ENCODE measurements around the gene NINJ2. TPM values are rescaled to one million over a fixed set of nuclear protein-coding genes. Genes with fewer than 3 reads are reported as not detected.

NINJ2 gene
- total RNA-seq, 2 experiments from 2014 or later, result 5.1 to 7.5 TPM

DNA sequence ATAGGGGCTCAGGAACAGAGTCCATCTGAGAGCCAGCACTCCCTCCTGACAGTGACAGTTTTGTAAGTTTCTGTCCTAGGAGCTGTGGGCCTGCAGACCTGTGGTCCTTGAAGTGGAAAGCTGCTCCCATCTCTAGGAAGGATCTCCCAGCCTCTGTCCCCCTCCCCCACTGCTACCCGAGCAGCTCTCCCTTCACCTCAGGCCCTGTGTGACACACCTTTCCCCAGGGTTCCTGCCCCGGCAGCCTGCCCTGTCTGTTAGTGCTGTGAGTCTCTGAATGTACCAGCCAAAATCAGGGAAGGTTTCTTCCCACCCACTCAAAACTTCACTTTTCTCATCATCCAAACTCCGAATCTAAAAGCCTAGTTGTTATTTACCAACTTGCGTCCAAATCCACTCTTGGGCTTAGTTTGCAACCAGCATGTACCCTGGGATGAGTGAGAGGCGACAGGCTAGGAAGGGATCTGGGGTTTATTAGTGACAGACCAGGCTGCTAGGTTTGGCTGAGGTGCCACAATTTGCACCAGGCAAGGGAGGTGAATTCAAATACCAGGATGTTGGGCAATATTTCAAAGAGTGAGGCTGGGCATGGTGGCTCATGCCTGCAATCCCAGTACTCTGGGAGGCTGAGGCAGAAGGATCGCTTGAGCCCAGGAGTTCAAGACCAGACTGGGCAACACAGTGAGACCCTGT, 39.9 kb downstream of the NINJ2 start:
- ChIA-PET CTCF (interaction anchor here (0.9 to 1.0 kb wide), 2 partner anchors 47 to 326 kb away, joined by 3 to 5 read pairs; partner anchors contain the start of gene RAD52), POLR2A (interaction anchor here (2.0 kb wide), 1 partner anchor 9 kb away, joined by 9 read pairs; no protein-coding TSS in a partner anchor)
- Mint-ChIP-seq H3K4me3 (no peak overlapping the region), H3K4me1 (ENCODE audit: low read depth) (peaks cover 30% of the 10 kb centered on the region), H3K27ac (peak overlapping the region; percentile 86), H3K9me3 (no peaks in the 10 kb centered on the region), H3K36me3 (no peaks in the 10 kb centered on the region), H3K27me3 (no peaks in the 10 kb centered on the region)
- no peak for DNase-seq
- intact Hi-C loops (cut with micrococcal nuclease), result no loop called here

DNA sequence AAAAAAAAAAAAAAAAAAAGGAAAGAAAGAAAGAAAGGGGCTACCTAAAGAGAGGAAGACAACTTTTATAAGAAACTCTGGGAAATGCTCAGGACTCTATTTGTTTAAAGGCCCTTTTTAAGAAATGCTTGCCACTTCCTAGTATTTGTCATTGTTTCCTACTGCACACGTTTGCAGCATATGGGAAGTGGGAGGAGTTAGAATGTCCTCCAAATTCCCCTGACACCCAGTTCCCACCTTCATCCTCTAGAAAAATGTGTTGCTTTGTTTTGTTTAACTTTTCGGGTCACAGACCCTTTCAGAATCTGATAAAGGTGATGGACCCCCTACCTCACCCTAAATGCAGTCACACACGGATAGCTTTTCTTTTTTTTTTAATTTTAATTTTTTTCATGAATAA, 40.8 kb downstream of the NINJ2 start:
- peak overlapping the region; percentile 45 for H3K4me3 Mint-ChIP-seq
- intact Hi-C loops (cut with micrococcal nuclease), result loop anchor here (1.0 kb wide), 2 partner anchors 17 to 47 kb away; no protein-coding TSS in a partner anchor
- no peaks in the 10 kb centered on the region for H3K27me3 Mint-ChIP-seq
- POLR2A ChIA-PET, result interaction anchor here (2.0 kb wide), 1 partner anchor 10 kb away, joined by 9 read pairs; no protein-coding TSS in a partner anchor
- peaks cover 30% of the 10 kb centered on the region for H3K4me1 Mint-ChIP-seq (ENCODE audit: low read depth)
- peak overlapping the region; percentile 86 for H3K27ac Mint-ChIP-seq
- peak; percentile 40 for DNase-seq
- H3K36me3 Mint-ChIP-seq, result no peaks in the 10 kb centered on the region
- CTCF ChIA-PET, result interaction anchor here (0.6 to 1.0 kb wide), 2 partner anchors 226 to 327 kb away, joined by 3 read pairs; partner anchors contain the start of gene RAD52
- no peaks in the 10 kb centered on the region for H3K9me3 Mint-ChIP-seq

DNA sequence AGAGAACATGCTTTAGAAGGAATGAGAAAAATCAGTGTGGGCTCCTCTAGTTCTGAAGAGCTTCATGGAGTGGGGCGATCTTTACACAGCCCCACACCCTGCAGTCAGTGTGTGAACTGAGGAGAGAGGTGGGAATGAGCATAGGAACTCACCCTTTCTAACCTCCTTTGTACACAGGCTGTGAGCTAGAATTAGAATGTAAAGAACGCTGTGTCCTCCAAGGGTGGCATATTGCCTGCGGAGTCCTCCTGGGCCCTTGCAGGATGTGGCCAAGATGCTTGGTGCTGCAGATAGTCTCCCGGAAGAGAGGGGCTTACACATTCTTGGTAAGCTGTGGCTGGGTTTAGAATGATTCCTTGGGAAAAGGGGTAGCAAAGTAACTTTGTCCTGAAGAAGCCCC, 43.9 kb downstream of the NINJ2 start:
- intact Hi-C loops (cut with micrococcal nuclease), result no loop called here
- no peaks in the 10 kb centered on the region for H3K36me3 Mint-ChIP-seq
- CTCF ChIA-PET, result interaction anchor here (0.6 to 1.4 kb wide), 3 partner anchors 23 to 196 kb away, joined by 3 to 5 read pairs (median 3); no protein-coding TSS in a partner anchor
- H3K27ac Mint-ChIP-seq, result no peak overlapping the region
- no peak for DNase-seq
- H3K4me3 Mint-ChIP-seq, result no peak overlapping the region
- H3K27me3 Mint-ChIP-seq, result no peaks in the 10 kb centered on the region
- H3K4me1 Mint-ChIP-seq (ENCODE audit: low read depth), result peaks cover 31% of the 10 kb centered on the region
- H3K9me3 Mint-ChIP-seq, result no peaks in the 10 kb centered on the region
- POLR2A ChIA-PET, result interaction anchor here (0.8 to 1.8 kb wide), 3 partner anchors 9 to 132 kb away, joined by 3 to 7 read pairs (median 3); partner anchors contain the start of gene WNK1

DNA sequence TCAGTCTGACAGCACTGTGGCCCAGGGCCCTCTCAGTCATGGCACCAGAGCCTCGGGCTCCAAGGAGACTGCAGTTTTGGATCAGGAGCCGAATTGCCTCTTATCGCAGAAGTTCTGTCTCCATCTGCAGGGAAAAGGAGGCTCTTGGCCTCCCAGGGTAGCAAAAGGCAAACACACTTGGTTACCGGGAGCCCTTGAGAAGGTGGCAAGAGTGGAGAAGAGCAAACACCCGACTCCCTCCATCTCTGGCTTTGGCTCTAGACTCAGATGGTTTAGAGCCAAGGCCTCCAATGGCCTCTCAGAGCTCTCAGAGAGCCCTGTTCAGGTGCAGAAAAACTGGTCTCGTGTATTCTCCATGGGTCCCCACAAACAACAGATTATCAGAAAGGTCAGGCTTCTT, 44.6 kb downstream of the NINJ2 start:
- intact Hi-C loops (cut with micrococcal nuclease), result no loop called here
- no peak overlapping the region for H3K27ac Mint-ChIP-seq
- H3K4me1 Mint-ChIP-seq (ENCODE audit: low read depth), result peaks cover 29% of the 10 kb centered on the region
- ChIA-PET CTCF (no interaction called here), POLR2A (interaction anchor here (1.8 kb wide), 1 partner anchor 9 kb away, joined by 3 read pairs; no protein-coding TSS in a partner anchor)
- no peaks in the 10 kb centered on the region for H3K9me3 Mint-ChIP-seq
- H3K36me3 Mint-ChIP-seq, result no peaks in the 10 kb centered on the region
- DNase-seq, result no peak
- no peak overlapping the region for H3K4me3 Mint-ChIP-seq
- no peaks in the 10 kb centered on the region for H3K27me3 Mint-ChIP-seq

DNA sequence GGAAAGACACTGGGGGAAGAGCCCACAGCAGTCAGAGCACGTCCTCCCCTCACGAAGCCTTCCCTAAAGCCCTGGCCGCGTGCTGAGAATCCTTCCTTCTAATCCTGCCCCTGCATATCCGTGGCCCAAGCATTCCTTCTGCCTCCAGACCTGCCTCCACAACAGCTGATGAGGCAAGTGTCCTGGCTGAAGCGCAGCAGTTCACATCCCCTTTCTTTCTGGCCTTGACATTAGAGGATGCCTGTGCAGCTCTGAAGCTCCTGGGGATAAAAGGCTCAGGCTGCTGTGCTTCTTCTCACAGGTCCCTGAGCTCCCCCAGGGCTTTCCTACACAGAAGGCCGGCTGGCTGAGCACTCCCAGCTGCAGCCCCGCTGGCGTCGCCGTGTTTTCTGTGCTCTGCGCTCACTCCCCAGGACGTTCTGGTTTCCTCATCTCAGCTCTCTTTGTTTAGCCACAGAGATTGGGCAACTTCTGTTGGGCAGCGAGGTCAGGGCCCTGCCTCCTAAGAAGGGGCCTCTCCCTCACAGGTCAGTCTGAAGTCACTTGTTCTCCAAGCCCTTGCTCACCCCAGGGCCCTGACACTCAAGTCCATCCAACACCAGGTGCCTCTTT, 45.8 kb downstream of the NINJ2 start:
- Mint-ChIP-seq H3K4me3 (no peak overlapping the region), H3K27me3 (no peaks in the 10 kb centered on the region), H3K36me3 (no peaks in the 10 kb centered on the region), H3K9me3 (no peaks in the 10 kb centered on the region), H3K4me1 (ENCODE audit: low read depth) (peaks cover 17% of the 10 kb centered on the region), H3K27ac (no peak overlapping the region)
- intact Hi-C loops (cut with micrococcal nuclease), result no loop called here
- no peak for DNase-seq
- ChIA-PET POLR2A (no interaction called here), CTCF (interaction anchor here (0.8 to 4.8 kb wide), 2 partner anchors 41 to 133 kb away, joined by 3 to 45 read pairs; partner anchors contain the start of gene WNK1)

DNA sequence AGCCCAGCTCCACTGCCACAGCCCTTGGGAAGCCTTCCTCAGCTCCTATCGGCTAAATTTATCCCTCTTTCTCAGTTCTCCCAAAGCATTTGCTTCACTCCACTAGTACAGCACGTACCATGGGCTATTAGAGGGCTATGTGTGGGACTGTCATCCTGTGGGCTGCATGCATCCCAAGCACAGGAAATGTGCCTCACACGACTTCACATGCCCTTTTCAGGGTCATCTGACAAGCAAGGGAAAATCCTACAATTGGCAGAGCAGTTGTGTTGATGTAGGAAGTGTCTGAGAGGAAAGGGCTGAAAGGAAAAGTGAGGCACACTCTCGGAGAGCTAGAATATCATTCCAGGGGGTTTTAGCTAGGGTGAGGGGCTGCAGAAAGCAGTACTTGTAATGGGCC, 47.6 kb downstream of the NINJ2 start:
- Mint-ChIP-seq H3K9me3 (no peaks in the 10 kb centered on the region), H3K4me1 (ENCODE audit: low read depth) (peaks cover 12% of the 10 kb centered on the region), H3K36me3 (no peaks in the 10 kb centered on the region), H3K27ac (no peak overlapping the region), H3K4me3 (no peak overlapping the region), H3K27me3 (no peaks in the 10 kb centered on the region)
- DNase-seq, result no peak
- POLR2A ChIA-PET, result no interaction called here
- CTCF ChIA-PET, result interaction anchor here (1.2 to 4.8 kb wide), 6 partner anchors 24 to 200 kb away, joined by 3 to 45 read pairs (median 6); partner anchors contain the start of gene WNK1
- intact Hi-C loops (cut with micrococcal nuclease), result no loop called here

DNA sequence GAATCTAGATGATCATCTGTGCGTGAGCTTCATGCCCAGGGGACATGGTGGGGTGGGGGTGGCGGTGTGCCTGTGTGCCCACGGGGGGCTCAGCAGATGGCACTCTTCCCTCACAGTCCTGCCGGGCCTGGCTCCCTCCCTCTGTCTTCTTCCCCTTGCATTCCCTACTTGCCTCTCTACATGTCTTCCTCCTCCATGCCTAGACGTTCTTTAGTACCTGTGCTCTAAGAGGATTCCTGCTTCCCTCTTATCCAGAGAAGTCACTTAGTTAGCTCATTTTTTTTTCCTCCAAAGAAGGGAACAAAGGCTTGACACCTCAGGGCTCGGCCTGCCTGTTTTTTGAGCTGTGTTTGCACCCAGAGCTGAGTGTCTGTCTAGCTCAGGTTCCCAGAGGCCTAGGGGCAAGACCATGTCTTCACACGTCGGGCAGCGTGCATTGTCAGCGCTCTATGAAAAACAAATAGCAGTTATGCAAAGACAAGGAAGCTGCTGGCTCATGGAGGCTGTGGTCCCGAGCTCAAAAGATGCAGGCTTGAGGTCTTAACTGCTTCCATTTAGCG, 48.8 kb downstream of the NINJ2 start:
- no peaks in the 10 kb centered on the region for H3K9me3 Mint-ChIP-seq

DNA sequence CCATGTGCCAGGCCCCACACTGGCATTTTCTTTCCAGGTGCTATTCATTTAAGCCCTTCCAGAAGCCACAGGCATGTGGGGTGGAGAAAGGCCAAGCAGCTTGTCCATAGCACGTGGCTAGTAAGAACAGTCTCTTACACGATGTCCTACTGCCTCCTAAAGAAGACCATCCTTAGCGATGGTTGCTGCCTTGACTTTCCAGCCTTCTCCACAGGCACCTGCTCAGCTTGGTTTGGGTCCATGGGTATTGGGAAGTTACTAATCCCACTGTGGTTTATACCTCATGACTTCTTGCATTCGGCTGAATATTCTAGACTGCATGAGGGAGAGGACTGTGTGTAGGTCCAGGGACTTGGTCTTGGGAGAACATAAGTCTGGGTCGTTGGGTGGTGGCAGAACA, 49.2 kb downstream of the NINJ2 start:
- no peak for DNase-seq
- ChIA-PET POLR2A (interaction anchor here (0.7 to 1.3 kb wide), 2 partner anchors 14 to 138 kb away, joined by 3 to 5 read pairs; partner anchors contain the start of gene WNK1), CTCF (interaction anchor here (0.6 to 4.8 kb wide), 7 partner anchors 38 to 335 kb away, joined by 3 to 45 read pairs (median 8); partner anchors contain the start of genes RAD52 and WNK1)
- no peak overlapping the region for H3K4me3 Mint-ChIP-seq
- H3K27me3 Mint-ChIP-seq, result no peaks in the 10 kb centered on the region
- intact Hi-C loops (cut with micrococcal nuclease), result loop anchor here (5.0 kb wide), 1 partner anchor 37 kb away; no protein-coding TSS in a partner anchor
- H3K4me1 Mint-ChIP-seq (ENCODE audit: low read depth), result peaks cover 18% of the 10 kb centered on the region
- no peak overlapping the region for H3K27ac Mint-ChIP-seq
- no peaks in the 10 kb centered on the region for H3K36me3 Mint-ChIP-seq
- no peaks in the 10 kb centered on the region for H3K9me3 Mint-ChIP-seq

More for the DNA sequence above, 48.8 kb downstream of the NINJ2 start:
- peak; percentile 59 for DNase-seq
- H3K36me3 Mint-ChIP-seq, result no peaks in the 10 kb centered on the region
- intact Hi-C loops (cut with micrococcal nuclease), result loop anchor here (5.0 kb wide), 1 partner anchor 37 kb away; no protein-coding TSS in a partner anchor
- ChIA-PET POLR2A (interaction anchor here (0.7 to 1.3 kb wide), 2 partner anchors 13 to 137 kb away, joined by 3 to 5 read pairs; partner anchors contain the start of gene WNK1), CTCF (interaction anchor here (0.6 to 4.8 kb wide), 14 partner anchors 11 to 335 kb away, joined by 3 to 45 read pairs (median 3); partner anchors contain the start of genes RAD52 and WNK1)
- no peaks in the 10 kb centered on the region for H3K27me3 Mint-ChIP-seq
- H3K4me1 Mint-ChIP-seq (ENCODE audit: low read depth), result peaks cover 18% of the 10 kb centered on the region
- no peak overlapping the region for H3K27ac Mint-ChIP-seq
- H3K4me3 Mint-ChIP-seq, result no peak overlapping the region

DNA sequence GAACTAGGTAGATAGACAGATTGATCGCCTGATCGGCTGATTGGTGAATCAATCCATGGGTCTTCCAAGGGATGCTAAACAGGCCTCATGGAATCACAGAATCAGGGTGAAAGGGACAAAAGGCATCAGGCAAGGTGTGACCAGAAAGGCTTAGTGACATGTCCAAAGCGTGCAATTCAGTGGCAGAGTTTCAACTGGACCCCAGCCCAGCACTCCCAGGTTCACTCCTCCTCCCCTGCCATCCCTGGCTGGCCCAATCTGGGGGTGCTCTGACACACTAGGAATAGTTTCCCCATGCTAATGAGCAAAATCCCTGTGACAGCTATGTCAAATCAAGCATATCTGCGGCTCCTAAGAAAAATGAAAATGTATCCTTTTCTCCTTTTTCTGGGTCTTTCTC, 50.4 kb downstream of the NINJ2 start:
- DNase-seq, result no peak
- Mint-ChIP-seq H3K4me1 (ENCODE audit: low read depth) (peaks cover 20% of the 10 kb centered on the region), H3K27me3 (no peaks in the 10 kb centered on the region), H3K9me3 (no peaks in the 10 kb centered on the region), H3K36me3 (no peaks in the 10 kb centered on the region), H3K27ac (no peak overlapping the region), H3K4me3 (no peak overlapping the region)
- POLR2A ChIA-PET, result no interaction called here
- CTCF ChIA-PET, result no interaction called here
- intact Hi-C loops (cut with micrococcal nuclease), result loop anchor here (5.0 kb wide), 1 partner anchor 36 kb away; no protein-coding TSS in a partner anchor

DNA sequence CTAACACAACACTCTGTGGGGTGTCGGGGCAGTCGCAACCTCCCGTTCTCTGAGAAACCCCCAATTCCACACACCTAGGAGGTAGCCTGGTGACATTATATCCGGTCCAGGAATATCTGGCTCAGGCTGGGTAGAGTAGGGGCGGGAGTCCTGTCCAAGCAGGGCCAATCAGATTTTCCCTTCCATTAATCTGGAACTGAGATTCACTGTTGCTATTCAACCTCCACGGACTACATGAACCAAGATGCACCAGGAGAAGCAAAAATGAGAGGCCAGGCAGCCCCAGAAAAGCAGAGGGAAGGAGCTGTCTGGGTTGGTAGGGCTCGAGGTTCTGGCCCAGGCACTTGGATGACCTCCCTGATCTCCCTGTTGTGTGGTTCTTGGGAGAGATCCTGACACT, 51.0 kb downstream of the NINJ2 start:
- H3K9me3 Mint-ChIP-seq, result no peaks in the 10 kb centered on the region
- intact Hi-C loops (cut with micrococcal nuclease), result loop anchor here (5.0 kb wide), 1 partner anchor 35 kb away; no protein-coding TSS in a partner anchor
- peaks cover 25% of the 10 kb centered on the region for H3K4me1 Mint-ChIP-seq (ENCODE audit: low read depth)
- H3K4me3 Mint-ChIP-seq, result no peak overlapping the region
- ChIA-PET CTCF (no interaction called here), POLR2A (no interaction called here)
- DNase-seq, result no peak
- H3K27me3 Mint-ChIP-seq, result no peaks in the 10 kb centered on the region
- H3K27ac Mint-ChIP-seq, result no peak overlapping the region
- H3K36me3 Mint-ChIP-seq, result no peaks in the 10 kb centered on the region

DNA sequence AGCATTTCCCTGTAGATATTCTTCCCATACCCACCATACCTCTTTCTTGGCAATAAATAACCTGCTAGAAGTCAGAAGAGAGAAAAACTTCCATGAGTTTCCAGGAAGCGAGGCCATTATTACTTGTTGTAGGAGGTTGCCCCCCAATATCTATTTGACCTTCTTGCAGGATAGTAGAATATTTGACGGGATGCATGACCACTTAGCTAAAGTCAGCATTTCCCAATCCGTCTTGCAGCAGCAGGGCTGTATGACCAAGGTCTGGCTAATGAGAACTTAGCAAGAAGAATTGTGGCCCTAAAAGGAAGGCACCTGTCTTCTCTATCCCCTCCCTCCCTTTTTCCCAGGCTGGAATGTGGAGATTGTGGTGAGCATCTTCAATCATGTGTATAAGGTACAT, 51.5 kb downstream of the NINJ2 start:
- Mint-ChIP-seq H3K4me3 (no peak overlapping the region), H3K27ac (no peak overlapping the region), H3K4me1 (ENCODE audit: low read depth) (peaks cover 29% of the 10 kb centered on the region), H3K36me3 (no peaks in the 10 kb centered on the region), H3K9me3 (no peaks in the 10 kb centered on the region), H3K27me3 (no peaks in the 10 kb centered on the region)
- DNase-seq, result no peak
- CTCF ChIA-PET, result interaction anchor here (1.1 kb wide), 1 partner anchor 28 kb away, joined by 3 read pairs; no protein-coding TSS in a partner anchor
- POLR2A ChIA-PET, result no interaction called here
- intact Hi-C loops (cut with micrococcal nuclease), result loop anchor here (2.0 to 5.0 kb wide), 4 partner anchors 21 to 203 kb away; no protein-coding TSS in a partner anchor
